ENCODE measurements around the gene THEM5.
"Not testable (repeated sequence)": the region's sequence is repeated elsewhere in the genome, so short reads cannot be mapped to it uniquely, and the experiment has no call there.

Gene THEM5

GRCh38 chr1:151853411-151853943 is at the start of gene THEM5:
Gene THEM5 (minus strand): TSS chr1:151853712. CDS start chr1:151853565, 147 bp downstream.
- no peak for DNase-seq (ENCODE audit: low read depth in 3 of 3)

- DNase-seq (ENCODE audit: low read depth in 3 of 3): no peak
Observed at GRCh38 chr1:151902858-151903257, 49.3 kb upstream of the THEM5 start.

- not testable (repeated sequence) for DNase-seq (ENCODE audit: low read depth in 3 of 3)
Observed at GRCh38 chr1:151900804-151901203, 47.3 kb upstream of the THEM5 start.

GRCh38 chr1:151898519-151898991 is 45.0 kb upstream of the THEM5 start:
- DNase-seq (ENCODE audit: low read depth in 3 of 3): peak in 2 of 3 experiments; percentile 6 to 28

GRCh38 chr1:151897991-151898431 is 44.5 kb upstream of the THEM5 start:
- DNase-seq (ENCODE audit: low read depth in 3 of 3): no peak

GRCh38 chr1:151893176-151893924 is 39.8 kb upstream of the THEM5 start:
- no peak for DNase-seq (ENCODE audit: low read depth in 3 of 3)

- DNase-seq (ENCODE audit: low read depth in 3 of 3): no peak
Observed at GRCh38 chr1:151892190-151892589, 38.7 kb upstream of the THEM5 start.

GRCh38 chr1:151891512-151891911 is 38.0 kb upstream of the THEM5 start:
- DNase-seq (ENCODE audit: low read depth in 3 of 3): no peak

- no peak for DNase-seq (ENCODE audit: low read depth in 3 of 3)
Observed at GRCh38 chr1:151888972-151889570, 35.6 kb upstream of the THEM5 start.

- DNase-seq (ENCODE audit: low read depth in 3 of 3): no peak
Observed at GRCh38 chr1:151887028-151887427, 33.5 kb upstream of the THEM5 start.

GRCh38 chr1:151885479-151885878 is 32.0 kb upstream of the THEM5 start:
- no peak for DNase-seq (ENCODE audit: low read depth in 3 of 3)

GRCh38 chr1:151884879-151885278 is 31.4 kb upstream of the THEM5 start:
- not testable (repeated sequence) for DNase-seq (ENCODE audit: low read depth in 3 of 3)

- DNase-seq (ENCODE audit: low read depth in 3 of 3): not testable (repeated sequence)
Observed at GRCh38 chr1:151884445-151884844, 30.9 kb upstream of the THEM5 start.

GRCh38 chr1:151883898-151884297 is 30.4 kb upstream of the THEM5 start:
- not testable (repeated sequence) for DNase-seq (ENCODE audit: low read depth in 3 of 3)

GRCh38 chr1:151882918-151883317 is 29.4 kb upstream of the THEM5 start:
- not testable (repeated sequence) for DNase-seq (ENCODE audit: low read depth in 3 of 3)

GRCh38 chr1:151882466-151882865 is 29.0 kb upstream of the THEM5 start:
- DNase-seq (ENCODE audit: low read depth in 3 of 3): no peak

GRCh38 chr1:151881479-151881878 is 28.0 kb upstream of the THEM5 start:
- no peak for DNase-seq (ENCODE audit: low read depth in 3 of 3)

- no peak for DNase-seq (ENCODE audit: low read depth in 3 of 3)
Observed at GRCh38 chr1:151875419-151876097, 22.0 kb upstream of the THEM5 start.

GRCh38 chr1:151872776-151873175 is 19.3 kb upstream of the THEM5 start:
- not testable (repeated sequence) for DNase-seq (ENCODE audit: low read depth in 3 of 3)

- no peak for DNase-seq (ENCODE audit: low read depth in 3 of 3)
Observed at GRCh38 chr1:151871284-151872030, 17.9 kb upstream of the THEM5 start.

GRCh38 chr1:151868486-151868885 is 15.0 kb upstream of the THEM5 start:
- no peak for DNase-seq (ENCODE audit: low read depth in 3 of 3)

All from stimulated activated CD4-positive, alpha-beta T cell treated with anti-CD3 and anti-CD28 coated beads, TNF-alpha, amount 100 ng/mL, for 24 hours (primary cell).